GM12878 (cell line): Measurements from ENCODE around the gene HUS1. TPM values are rescaled to one million over a fixed set of nuclear protein-coding genes. Genes with fewer than 3 reads are reported as not detected.
A peak's percentile ranks its signal among the peaks of the same experiment; 100 is the strongest.

Source experiments
- ATAC-seq: fragments of 200-7000 bp; cut with Tn5 transposase; 3 replicates; pipeline ENCODE4 v1.9.1; 2020; ENCODE audit warnings: mild to moderate bottlenecking, moderate library complexity
- BruUV-seq: library from RNA; stranded (reverse); fragments of 400-500 nt; replicated peaks from 2 replicates; lab custom pipeline; 2021; lab: Mats Ljungman, UMichigan
- CTCF ChIA-PET: fragments of 300-600 bp; sonication (Branson Sonifier 250); formaldehyde crosslinking; extraction: SDS; loops from one replicate; lab custom pipeline; 2021; ENCODE audit warnings: inconsistent platforms; lab: Yijun Ruan, JAX
- POLR2A ChIA-PET: fragments of 350-600 bp; formaldehyde crosslinking; extraction: SDS; loops from one replicate; lab custom pipeline; 2021; ENCODE audit warnings: inconsistent platforms; lab: Charles Lee
- RAD21 ChIA-PET: fragments of 300-600 bp; sonication (Branson Sonifier 250); formaldehyde crosslinking; loops from one replicate; lab custom pipeline; 2023; ENCODE audit warnings: antibody characterized with exemption; ENCODE audit not compliant: unreplicated experiment; lab: Charles Lee
- SMC1A ChIA-PET: fragments of 300-600 bp; sonication (Branson Sonifier 250); formaldehyde crosslinking; loops from one replicate; lab custom pipeline; 2023; ENCODE audit not compliant: unreplicated experiment, uncharacterized antibody; lab: Charles Lee
- DNase-seq: peaks from one replicate; pipeline ENCODE4 v3.0.0-alpha.2; 2011; ENCODE audit warnings: low read depth, low spot score
- FAIRE-seq: peaks from 3 replicates; lab custom pipeline; 2011; peaks lifted over from hg19 to GRCh38; lab: Jason Lieb, UNC
- H2AFZ ChIP-seq: 2 replicates; pipeline ENCODE4 v1.6.0; 2011; ENCODE audit warnings: low read depth, low read length, control low read depth; ENCODE audit not compliant: control insufficient read depth
- H3K27ac ChIP-seq: 2 replicates; pipeline ENCODE4 v1.5.1; 2011; ENCODE audit warnings: control low read depth; ENCODE audit not compliant: control insufficient read depth, insufficient read depth
- H3K27me3 ChIP-seq, 2 experiments: replicated peaks in 1 of 2; 2 replicates each; pipeline versions ENCODE4 v1.6.0 to v1.6.1; 2011; ENCODE audit warnings: low read length in 1 of 2; ENCODE audit not compliant: control insufficient read depth in 2 of 2, insufficient read depth in 2 of 2
- H3K36me3 ChIP-seq, 2 experiments: 2 replicates each; pipeline ENCODE4 v1.5.1; 2011; ENCODE audit warnings: low read length in 1 of 2; ENCODE audit not compliant: control insufficient read depth in 2 of 2, insufficient read depth in 2 of 2
- H3K4me1 ChIP-seq: 2 replicates; pipeline ENCODE4 v1.6.1; 2011; ENCODE audit warnings: mild to moderate bottlenecking, low read length, moderate library complexity, mixed read lengths; ENCODE audit not compliant: control insufficient read depth, insufficient read depth
- H3K4me2 ChIP-seq: 2 replicates; pipeline ENCODE4 v1.6.0; 2011; ENCODE audit warnings: control low read depth; ENCODE audit not compliant: control insufficient read depth, insufficient read depth
- H3K4me3 ChIP-seq: fragments of 200-600 bp; sonication (generic); 2 replicates; pipeline ENCODE4 v1.5.1; 2016
- H3K79me2 ChIP-seq: 2 replicates; pipeline ENCODE4 v1.6.0; 2011; ENCODE audit warnings: low read length; ENCODE audit not compliant: control insufficient read depth, insufficient read depth
- H3K9ac ChIP-seq: 2 replicates; pipeline ENCODE4 v1.8.0; 2011; ENCODE audit warnings: low read length, control low read depth, mixed read lengths; ENCODE audit not compliant: control insufficient read depth, insufficient read depth
- H3K9me3 ChIP-seq: replicated peaks from 3 replicates; pipeline ENCODE4 v1.5.1; 2011; ENCODE audit warnings: mild to moderate bottlenecking, low read length; ENCODE audit not compliant: control insufficient read depth, insufficient read depth
- H4K20me1 ChIP-seq: 2 replicates; pipeline ENCODE4 v1.6.0; 2011; ENCODE audit not compliant: control insufficient read depth, insufficient read depth
- ATF7 ChIP-seq: fragments of 450-650 bp; IDR thresholded peaks from 2 replicates; pipeline ENCODE4 v1.6.1; 2016; ENCODE audit warnings: low read depth, mild to moderate bottlenecking
- BMI1 ChIP-seq: fragments of 450-650 bp; IDR thresholded peaks from 2 replicates; pipeline ENCODE4 v1.6.1; 2016; ENCODE audit warnings: mild to moderate bottlenecking, moderate library complexity, borderline replicate concordance
- CHD1 ChIP-seq: IDR thresholded peaks from 2 replicates; pipeline ENCODE4 v1.6.1; 2012; ENCODE audit warnings: low read depth, low read length, improper control_type of control experiment
- POLR2A ChIP-seq: IDR thresholded peaks from 2 replicates; pipeline ENCODE4 v1.6.1; 2011; ENCODE audit warnings: low read depth, mild to moderate bottlenecking, low read length
- POLR2AphosphoS5 ChIP-seq: IDR thresholded peaks from 2 replicates; pipeline ENCODE4 v1.6.1; 2011; ENCODE audit warnings: mild to moderate bottlenecking, low read length, inconsistent platforms
- RAD51 ChIP-seq: fragments of 450-650 bp; IDR thresholded peaks from 2 replicates; pipeline ENCODE4 v1.6.1; 2016; ENCODE audit warnings: moderate library complexity, mild to moderate bottlenecking, inconsistent platforms
- ZZZ3 ChIP-seq: IDR thresholded peaks from 2 replicates; pipeline ENCODE4 v1.6.1; 2011; ENCODE audit warnings: low read depth; ENCODE audit not compliant: control insufficient read depth, insufficient read length
- WGBS: methylation state at CpG from one replicate; pipeline ENCODE4 v1.1.6; 2016; ENCODE audit warnings: low lambda C conversion rate; ENCODE audit not compliant: insufficient replicate concordance, insufficient coverage; ENCODE audit errors: missing lambda C conversion rate; 5-methylcytosine and 5-hydroxymethylcytosine counted together
- in situ Hi-C: fragments of 300-500 bp; cut with MboI; formaldehyde crosslinking; loops from 9 replicates; pipeline ENCODE4 v1.14.3; 2018; ENCODE audit warnings: mixed read lengths
- intact Hi-C: fragments of 100-400 bp; cut with micrococcal nuclease; formaldehyde crosslinking; loops from one replicate; pipeline ENCODE4 v1.14.2; 2022; ENCODE audit not compliant: unreplicated experiment
- polyA plus RNA-seq, 11 experiments: library from polyadenylated mRNA; depleted of rRNA in 4 of 11; unstranded in 6 of 11; stranded (reverse) in 5 of 11; fragments of >200 nt; fragmentation: Nextera tagmentation in 4 of 11; fragmentation: Illumina TruSeq in 1 of 11; extraction: Ambion mirVana in 4 of 11; extraction: Trizol in 1 of 11; gene quantifications; 1 replicate in 1 of 11; 2 replicates in 10 of 11; pipeline versions ENCODE4 v1.2.1 to v1.2.3, GENCODE V29; 2011 to 2016; ENCODE audit warnings: inconsistent platforms in 2 of 11, missing spikeins in 2 of 11, low read depth in 1 of 11
- total RNA-seq, 4 experiments: library from RNA; depleted of rRNA in 3 of 4; stranded (reverse); fragments of >200 nt in 3 of 4; fragmentation: Illumina TruSeq in 1 of 4; extraction: Trizol in 1 of 4; gene quantifications; 2 replicates each; pipeline versions ENCODE4 v1.2.1 to v1.2.3, GENCODE V29; 2013 to 2021
- TF ChIP-seq, protein P1 (sequence below): fragments of 450-650 bp; formaldehyde crosslinking; IDR thresholded peaks from 2 replicates; pipeline ENCODE4 v1.5.0; 2022; ENCODE audit warnings: mild to moderate bottlenecking, missing genetic modification characterization
- TF ChIP-seq, protein P2 (sequence below): fragments of 450-650 bp; formaldehyde crosslinking; IDR thresholded peaks from 2 replicates; pipeline ENCODE4 v1.4.0; 2022; ENCODE audit warnings: mild to moderate bottlenecking, moderate library complexity

The HUS1 gene
- total and polyA plus RNA-seq, 10 of the 15 experiments (the other 5 are each of a cell fraction or from before 2014, with no cell fraction given), result 10.4 to 35.5 (median 22.6) TPM

DNA sequence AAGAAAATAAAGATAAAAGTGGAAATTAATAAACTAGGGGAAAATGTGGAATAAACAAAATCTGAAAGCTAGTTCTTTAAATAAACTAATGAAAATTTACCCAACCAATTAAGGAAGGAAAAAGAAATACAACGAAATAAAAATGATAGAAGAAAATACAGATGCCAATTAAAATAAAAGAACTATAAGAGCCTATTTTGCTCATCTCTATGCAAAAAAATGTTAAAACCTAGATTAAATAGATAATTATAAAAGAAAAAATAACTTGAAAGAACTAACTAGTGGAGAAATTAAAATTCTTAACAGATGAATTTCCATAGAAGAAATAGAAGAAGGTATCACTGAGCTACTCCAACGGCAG, 63.8 kb downstream of the HUS1 start:
- CTCF ChIA-PET, result interaction anchor here (0.9 to 1.3 kb wide), 2 partner anchors 22 to 187 kb away, joined by 3 read pairs; no protein-coding TSS in a partner anchor
- in situ Hi-C loops, result no loop called here
- POLR2A ChIA-PET, result no interaction called here
- RAD21 ChIA-PET, result no interaction called here
- no peak overlapping the region for H3K4me3 ChIP-seq
- 14% methylated on average over 2 of the region's 2 CpGs for WGBS
- TF ChIP-seq BMI1 (0 out of 2 replicates have a peak, but pooled peaks have one; percentile 53), CHD1 (no peak)
- TF ChIP-seq, all 136 proteins: peak for 1
- DNase-seq (no peak), FAIRE-seq (no peak), ATAC-seq (no peak)
- intact Hi-C loops, result no loop called here
- SMC1A ChIA-PET, result interaction anchor here (1.2 kb wide), 1 partner anchor 13 kb away, joined by 3 read pairs; no protein-coding TSS in a partner anchor
- Histone ChIP-seq H3K9ac (no peak overlapping the region), H3K36me3 (no peaks in the 10 kb centered on the region), H3K27me3 (no peaks in the 10 kb centered on the region; a peak in 2 of 4 replicates), H2AFZ (no peak overlapping the region), H3K27ac (no peak overlapping the region), H4K20me1 (no peaks in the 10 kb centered on the region), H3K4me2 (no peak overlapping the region), H3K9me3 (no peaks in the 10 kb centered on the region), H3K4me1 (no peaks in the 10 kb centered on the region), H3K79me2 (no peaks in the 10 kb centered on the region)
- BruUV-seq, result no TSS peak

DNA sequence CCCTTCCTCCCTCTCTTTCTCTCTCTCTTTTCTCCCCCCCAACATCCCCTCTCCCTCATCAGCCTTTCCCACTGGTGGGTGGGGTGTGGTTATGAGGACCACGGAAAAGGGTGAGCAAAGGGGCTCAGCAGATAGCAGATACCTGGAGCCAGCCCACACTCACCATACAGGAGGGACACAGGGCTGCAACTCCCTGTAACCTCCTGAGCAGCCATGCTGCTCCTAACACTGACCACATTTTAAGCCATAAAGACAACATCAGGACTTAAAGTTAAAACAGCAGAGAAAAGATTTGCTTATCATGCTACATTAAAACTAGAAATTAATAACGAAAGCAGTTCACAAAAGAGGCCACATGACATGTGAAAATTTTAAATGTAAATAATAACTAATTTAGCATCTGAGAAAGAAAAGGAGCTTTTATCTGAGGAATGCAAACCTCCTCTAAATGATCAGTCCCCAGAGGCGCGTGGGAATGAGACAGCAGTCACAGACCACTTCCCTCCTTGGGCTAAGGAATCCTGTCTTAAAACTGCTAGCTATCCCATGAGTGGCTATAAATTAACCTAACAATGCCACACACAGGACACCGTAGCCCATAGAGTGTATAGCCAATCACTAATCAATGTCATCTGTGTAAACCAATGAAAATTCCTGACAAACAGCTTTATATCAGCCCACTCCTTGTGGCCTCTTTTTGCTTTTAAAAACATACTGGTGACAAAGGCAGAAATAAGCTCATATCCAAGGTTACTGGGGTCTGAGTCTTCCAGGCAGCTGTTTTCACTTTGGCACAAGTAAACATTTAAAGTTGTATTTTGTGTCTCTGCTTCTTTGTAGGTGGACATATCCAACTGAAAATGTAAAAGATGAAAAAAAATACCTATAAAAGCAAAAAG, 64.4 kb downstream of the HUS1 start:
- H3K4me1 ChIP-seq, result no peaks in the 10 kb centered on the region
- no peak overlapping the region for H2AFZ ChIP-seq
- no peaks in the 10 kb centered on the region for H3K79me2 ChIP-seq
- no peak for FAIRE-seq
- H4K20me1 ChIP-seq, result no peaks in the 10 kb centered on the region
- H3K9ac ChIP-seq, result no peak overlapping the region
- H3K36me3 ChIP-seq, result no peaks in the 10 kb centered on the region
- no peaks in the 10 kb centered on the region for H3K9me3 ChIP-seq
- no peak for DNase-seq
- no peaks in the 10 kb centered on the region; a peak in 2 of 4 replicates for H3K27me3 ChIP-seq
- RAD21 ChIA-PET, result no interaction called here
- 34% methylated on average over 5 of the region's 5 CpGs for WGBS
- SMC1A ChIA-PET, result interaction anchor here (1.2 kb wide), 1 partner anchor 14 kb away, joined by 3 read pairs; no protein-coding TSS in a partner anchor
- CTCF ChIA-PET, result interaction anchor here (0.9 to 1.3 kb wide), 2 partner anchors 23 to 188 kb away, joined by 3 read pairs; no protein-coding TSS in a partner anchor
- BruUV-seq, result no TSS peak
- ATAC-seq, result no peak
- in situ Hi-C loops (no loop called here), intact Hi-C loops (no loop called here)
- POLR2A ChIA-PET, result no interaction called here
- H3K4me3 ChIP-seq, result no peak overlapping the region
- H3K4me2 ChIP-seq, result no peak overlapping the region
- H3K27ac ChIP-seq, result no peak overlapping the region
- TF ChIP-seq ZZZ3 (no peak), ATF7 (no peak), RAD51 (no peak), POLR2A (no peak), POLR2AphosphoS5 (no peak)
- TF ChIP-seq, protein P1, sequence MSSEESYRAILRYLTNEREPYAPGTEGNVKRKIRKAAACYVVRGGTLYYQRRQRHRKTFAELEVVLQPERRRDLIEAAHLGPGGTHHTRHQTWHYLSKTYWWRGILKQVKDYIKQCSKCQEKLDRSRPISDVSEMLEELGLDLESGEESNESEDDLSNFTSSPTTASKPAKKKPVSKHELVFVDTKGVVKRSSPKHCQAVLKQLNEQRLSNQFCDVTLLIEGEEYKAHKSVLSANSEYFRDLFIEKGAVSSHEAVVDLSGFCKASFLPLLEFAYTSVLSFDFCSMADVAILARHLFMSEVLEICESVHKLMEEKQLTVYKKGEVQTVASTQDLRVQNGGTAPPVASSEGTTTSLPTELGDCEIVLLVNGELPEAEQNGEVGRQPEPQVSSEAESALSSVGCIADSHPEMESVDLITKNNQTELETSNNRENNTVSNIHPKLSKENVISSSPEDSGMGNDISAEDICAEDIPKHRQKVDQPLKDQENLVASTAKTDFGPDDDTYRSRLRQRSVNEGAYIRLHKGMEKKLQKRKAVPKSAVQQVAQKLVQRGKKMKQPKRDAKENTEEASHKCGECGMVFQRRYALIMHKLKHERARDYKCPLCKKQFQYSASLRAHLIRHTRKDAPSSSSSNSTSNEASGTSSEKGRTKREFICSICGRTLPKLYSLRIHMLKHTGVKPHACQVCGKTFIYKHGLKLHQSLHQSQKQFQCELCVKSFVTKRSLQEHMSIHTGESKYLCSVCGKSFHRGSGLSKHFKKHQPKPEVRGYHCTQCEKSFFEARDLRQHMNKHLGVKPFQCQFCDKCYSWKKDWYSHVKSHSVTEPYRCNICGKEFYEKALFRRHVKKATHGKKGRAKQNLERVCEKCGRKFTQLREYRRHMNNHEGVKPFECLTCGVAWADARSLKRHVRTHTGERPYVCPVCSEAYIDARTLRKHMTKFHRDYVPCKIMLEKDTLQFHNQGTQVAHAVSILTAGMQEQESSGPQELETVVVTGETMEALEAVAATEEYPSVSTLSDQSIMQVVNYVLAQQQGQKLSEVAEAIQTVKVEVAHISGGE (CRISPR knock-in tag), result no peak
- TF ChIP-seq, protein P2, sequence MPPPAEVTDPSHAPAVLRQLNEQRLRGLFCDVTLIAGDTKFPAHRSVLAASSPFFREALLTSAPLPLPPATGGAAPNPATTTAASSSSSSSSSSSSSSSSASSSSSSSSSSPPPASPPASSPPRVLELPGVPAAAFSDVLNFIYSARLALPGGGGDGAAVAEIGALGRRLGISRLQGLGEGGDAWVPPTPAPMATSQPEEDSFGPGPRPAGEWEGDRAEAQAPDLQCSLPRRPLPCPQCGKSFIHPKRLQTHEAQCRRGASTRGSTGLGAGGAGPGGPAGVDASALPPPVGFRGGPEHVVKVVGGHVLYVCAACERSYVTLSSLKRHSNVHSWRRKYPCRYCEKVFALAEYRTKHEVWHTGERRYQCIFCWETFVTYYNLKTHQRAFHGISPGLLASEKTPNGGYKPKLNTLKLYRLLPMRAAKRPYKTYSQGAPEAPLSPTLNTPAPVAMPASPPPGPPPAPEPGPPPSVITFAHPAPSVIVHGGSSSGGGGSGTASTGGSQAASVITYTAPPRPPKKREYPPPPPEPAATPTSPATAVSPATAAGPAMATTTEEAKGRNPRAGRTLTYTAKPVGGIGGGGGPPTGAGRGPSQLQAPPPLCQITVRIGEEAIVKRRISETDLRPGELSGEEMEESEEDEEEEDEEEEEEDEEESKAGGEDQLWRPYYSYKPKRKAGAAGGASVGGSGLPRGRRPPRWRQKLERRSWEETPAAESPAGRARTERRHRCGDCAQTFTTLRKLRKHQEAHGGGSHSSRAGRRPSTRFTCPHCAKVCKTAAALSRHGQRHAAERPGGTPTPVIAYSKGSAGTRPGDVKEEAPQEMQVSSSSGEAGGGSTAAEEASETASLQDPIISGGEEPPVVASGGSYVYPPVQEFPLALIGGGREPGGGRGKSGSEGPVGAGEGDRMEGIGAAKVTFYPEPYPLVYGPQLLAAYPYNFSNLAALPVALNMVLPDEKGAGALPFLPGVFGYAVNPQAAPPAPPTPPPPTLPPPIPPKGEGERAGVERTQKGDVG (CRISPR knock-in tag), result no peak
